ENCODE results near the gene CIC. TPM values are rescaled to one million over a fixed set of nuclear protein-coding genes. Genes with fewer than 3 reads are reported as not detected.

The CIC gene
- total and polyA plus RNA-seq, 2 experiments from 2014 or later, result 18.1 to 55.5 TPM

- Histone ChIP-seq H3K27me3 (no peaks in the 10 kb centered on the region), H3K4me3 (no peak overlapping the region), H3K36me3 (no peaks in the 10 kb centered on the region), H3K4me1 (ENCODE audit: low read depth) (peaks cover 21% of the 10 kb centered on the region), H3K27ac (no peak overlapping the region), H3K9me3 (ENCODE audit: low read depth) (no peaks in the 10 kb centered on the region)
- no peak for DNase-seq (ENCODE audit: low read depth in 1 of 2, low spot score in 1 of 2)
- no peak for TF ChIP-seq CTCF (IDR thresholded peaks at IDR 0.05; ENCODE audit: low read depth, low read length)
Observed at GRCh38 chr19:42275517-42275916, 6.5 kb downstream of the CIC start.

- Histone ChIP-seq H3K4me3 (no peak overlapping the region), H3K9me3 (ENCODE audit: low read depth) (no peaks in the 10 kb centered on the region), H3K27me3 (no peaks in the 10 kb centered on the region), H3K27ac (no peak overlapping the region), H3K36me3 (no peaks in the 10 kb centered on the region), H3K4me1 (ENCODE audit: low read depth) (peaks cover 24% of the 10 kb centered on the region)
- DNase-seq (ENCODE audit: low read depth in 1 of 2, low spot score in 1 of 2), result no peak
- no peak for TF ChIP-seq CTCF (IDR thresholded peaks at IDR 0.05; ENCODE audit: low read depth, low read length)
Observed at GRCh38 chr19:42276284-42276683, 7.2 kb downstream of the CIC start.

GRCh38 chr19:42276821-42277220, 7.8 kb downstream of the CIC start:
- Histone ChIP-seq H3K4me1 (ENCODE audit: low read depth) (peaks cover 29% of the 10 kb centered on the region), H3K4me3 (no peak overlapping the region), H3K27ac (no peak overlapping the region), H3K36me3 (no peaks in the 10 kb centered on the region), H3K27me3 (no peaks in the 10 kb centered on the region), H3K9me3 (ENCODE audit: low read depth) (no peaks in the 10 kb centered on the region)
- no peak for TF ChIP-seq CTCF (IDR thresholded peaks at IDR 0.05; ENCODE audit: low read depth, low read length)
- no peak for DNase-seq (ENCODE audit: low read depth in 1 of 2, low spot score in 1 of 2)

GRCh38 chr19:42277821-42278451, 8.9 kb downstream of the CIC start:
- peak overlapping the region; percentile 81 for H3K27ac ChIP-seq

GRCh38 chr19:42278452-42279154, 9.6 kb downstream of the CIC start:
- Histone ChIP-seq H3K27ac (peak overlapping the region; percentile 81), H3K36me3 (no peaks in the 10 kb centered on the region), H3K4me3 (no peak overlapping the region), H3K9me3 (ENCODE audit: low read depth) (no peaks in the 10 kb centered on the region), H3K27me3 (no peaks in the 10 kb centered on the region), H3K4me1 (ENCODE audit: low read depth) (peaks cover 45% of the 10 kb centered on the region)
- no peak for DNase-seq (ENCODE audit: low read depth in 1 of 2, low spot score in 1 of 2)
- TF ChIP-seq CTCF (IDR thresholded peaks at IDR 0.05; ENCODE audit: low read depth, low read length), result no peak

More at GRCh38 chr19:42277821-42278451, 8.9 kb downstream of the CIC start:
- no peaks in the 10 kb centered on the region for H3K36me3 ChIP-seq
- DNase-seq (ENCODE audit: low read depth in 1 of 2, low spot score in 1 of 2), result peak in 1 of 2 donors; percentile 66
- TF ChIP-seq CTCF (IDR thresholded peaks at IDR 0.05; ENCODE audit: low read depth, low read length), result no peak
- H3K27me3 ChIP-seq, result no peaks in the 10 kb centered on the region
- H3K4me1 ChIP-seq (ENCODE audit: low read depth), result peaks cover 41% of the 10 kb centered on the region
- H3K9me3 ChIP-seq (ENCODE audit: low read depth), result no peaks in the 10 kb centered on the region
- H3K4me3 ChIP-seq, result no peak overlapping the region
